Middle frontal gyrus (tissue), 1 donor: ENCODE measurements around the gene ARHGAP26.

Experiments used
- DNase-seq: peaks from one replicate; pipeline ENCODE4 v3.0.0-alpha.2; 2015; ENCODE audit warnings: low spot score; ENCODE audit errors: extremely low spot score

ARHGAP26 gene

GRCh38 chr5:142872217-142872616 lies 102.0 kb downstream of the ARHGAP26 start:
- no peak for DNase-seq

- DNase-seq, result no peak
These were observed 102.6 kb downstream of the ARHGAP26 start for GRCh38 chr5:142872795-142873194.

GRCh38 chr5:142873831-142874230 lies 103.7 kb downstream of the ARHGAP26 start:
- DNase-seq, result no peak

- DNase-seq, result no peak
These were observed 104.4 kb downstream of the ARHGAP26 start for GRCh38 chr5:142874540-142874939.

GRCh38 chr5:142875936-142876335 lies 105.8 kb downstream of the ARHGAP26 start:
- DNase-seq, result no peak

- DNase-seq, result no peak
These were observed 106.6 kb downstream of the ARHGAP26 start for GRCh38 chr5:142876817-142877216.

- no peak for DNase-seq
These were observed 107.9 kb downstream of the ARHGAP26 start for GRCh38 chr5:142878111-142878510.

- DNase-seq, result no peak
These were observed 108.5 kb downstream of the ARHGAP26 start for GRCh38 chr5:142878638-142879037.

- DNase-seq, result no peak
These were observed 111.1 kb downstream of the ARHGAP26 start for GRCh38 chr5:142881076-142881783.

GRCh38 chr5:142881784-142882126 lies 111.6 kb downstream of the ARHGAP26 start:
- DNase-seq, result no peak

- DNase-seq, result no peak
These were observed 112.8 kb downstream of the ARHGAP26 start for GRCh38 chr5:142883025-142883424.

GRCh38 chr5:142883438-142883837 lies 113.3 kb downstream of the ARHGAP26 start:
- no peak for DNase-seq

- DNase-seq, result no peak
These were observed 113.9 kb downstream of the ARHGAP26 start for GRCh38 chr5:142884029-142884428.

- DNase-seq, result no peak
These were observed 116.0 kb downstream of the ARHGAP26 start for GRCh38 chr5:142886211-142886610.

- DNase-seq, result no peak
These were observed 116.8 kb downstream of the ARHGAP26 start for GRCh38 chr5:142886956-142887355.

GRCh38 chr5:142888469-142889085 lies 118.4 kb downstream of the ARHGAP26 start:
- DNase-seq, result peak; percentile 56

- no peak for DNase-seq
These were observed 121.8 kb downstream of the ARHGAP26 start for GRCh38 chr5:142892021-142892420.

GRCh38 chr5:142894315-142894714 lies 124.1 kb downstream of the ARHGAP26 start:
- no peak for DNase-seq

- no peak for DNase-seq
These were observed 124.6 kb downstream of the ARHGAP26 start for GRCh38 chr5:142894749-142895148.

GRCh38 chr5:142896325-142897007 lies 126.3 kb downstream of the ARHGAP26 start:
- no peak for DNase-seq

GRCh38 chr5:142897328-142897727 lies 127.2 kb downstream of the ARHGAP26 start:
- no peak for DNase-seq

GRCh38 chr5:142900927-142901326 lies 130.8 kb downstream of the ARHGAP26 start:
- no peak for DNase-seq
